GM08714 (cell line): ENCODE results near the gene CDK5RAP3.
"Not testable (repeated sequence)": the region's sequence is repeated elsewhere in the genome, so short reads cannot be mapped to it uniquely, and the experiment has no call there.

Source experiments
- H3K4me3 ChIP-seq: fragments of 200-500 bp; sonication (Bioruptor generic); 2 replicates; pipeline ENCODE4 v1.5.1; 2014; ENCODE audit warnings: mild to moderate bottlenecking, low read length, inconsistent platforms
- ZNF274 ChIP-seq: IDR thresholded peaks from 2 replicates; pipeline ENCODE4 v1.6.1; 2012; ENCODE audit warnings: mild to moderate bottlenecking, low read depth, low read length

CDK5RAP3 gene

GRCh38 chr17:47975823-47976205 is 4.9 kb downstream of the CDK5RAP3 start:
- TF ChIP-seq ZNF274 = no peak
- no peak overlapping the region for H3K4me3 ChIP-seq

- H3K4me3 ChIP-seq = no peak overlapping the region
- TF ChIP-seq ZNF274 = no peak
Measured at GRCh38 chr17:47978324-47978723, 7.4 kb downstream of the CDK5RAP3 start.

DNA sequence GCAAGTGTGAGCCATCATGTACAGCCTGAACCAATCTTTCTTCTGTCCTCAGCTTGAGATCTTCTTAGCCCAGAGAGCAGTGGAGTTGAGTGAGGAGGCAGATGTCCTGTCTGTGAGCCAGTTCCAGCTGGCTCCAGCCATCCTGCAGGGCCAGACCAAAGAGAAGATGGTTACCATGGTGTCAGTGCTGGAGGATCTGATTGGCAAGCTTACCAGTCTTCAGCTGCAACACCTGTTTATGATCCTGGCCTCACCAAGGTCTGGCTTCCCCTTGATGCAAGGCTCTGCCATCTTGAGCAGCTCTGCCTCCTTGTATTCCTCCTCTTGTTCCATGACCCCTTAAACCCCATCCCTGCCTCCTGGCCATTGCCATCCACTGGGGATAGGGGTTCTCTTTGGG is 9.6 kb downstream of the CDK5RAP3 start:
- no peak for TF ChIP-seq ZNF274
- no peak overlapping the region for H3K4me3 ChIP-seq

DNA sequence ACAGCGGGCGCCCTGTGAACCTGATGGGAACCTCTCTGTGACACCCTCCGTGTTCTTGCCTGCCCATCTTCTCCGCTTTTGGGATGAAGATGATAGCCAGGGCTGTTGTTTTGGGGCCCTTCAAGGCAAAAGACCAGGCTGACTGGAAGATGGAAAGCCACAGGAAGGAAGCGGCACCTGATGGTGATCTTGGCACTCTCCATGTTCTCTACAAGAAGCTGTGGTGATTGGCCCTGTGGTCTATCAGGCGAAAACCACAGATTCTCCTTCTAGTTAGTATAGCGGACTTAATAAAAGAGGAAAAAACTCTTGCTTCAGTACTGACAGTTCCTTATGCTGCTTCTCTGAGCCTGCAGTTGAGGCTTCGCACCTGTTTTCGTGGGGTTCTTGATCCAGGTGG is 10.5 kb downstream of the CDK5RAP3 start:
- no peak for TF ChIP-seq ZNF274
- no peak overlapping the region for H3K4me3 ChIP-seq

DNA sequence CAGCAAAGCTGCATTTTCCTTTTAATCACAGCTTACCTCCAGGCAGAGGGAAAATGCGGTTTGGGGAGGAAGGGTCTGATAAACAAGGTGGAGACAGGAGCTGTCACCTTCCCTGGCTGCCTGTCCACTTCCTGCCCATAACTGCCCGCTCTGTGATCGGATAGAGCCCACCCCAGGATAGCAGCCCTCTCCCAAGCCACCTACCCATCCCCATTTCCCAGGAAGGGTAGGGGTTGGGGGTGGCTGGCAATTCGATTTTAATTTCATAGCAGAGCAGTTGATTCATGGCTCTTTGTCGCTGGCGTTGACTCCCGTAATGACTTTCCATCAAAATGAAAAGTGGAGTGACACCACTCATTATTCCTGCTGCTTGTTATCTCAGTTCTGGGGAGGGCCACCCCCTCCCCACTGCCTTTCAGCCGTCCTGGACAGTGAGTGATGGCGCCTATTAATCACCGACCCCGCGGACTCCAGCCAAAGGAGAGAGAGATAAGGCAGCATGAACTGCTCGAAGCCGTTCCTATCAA is 11.2 kb downstream of the CDK5RAP3 start:
- TF ChIP-seq ZNF274 = no peak
- H3K4me3 ChIP-seq = no peak overlapping the region

DNA sequence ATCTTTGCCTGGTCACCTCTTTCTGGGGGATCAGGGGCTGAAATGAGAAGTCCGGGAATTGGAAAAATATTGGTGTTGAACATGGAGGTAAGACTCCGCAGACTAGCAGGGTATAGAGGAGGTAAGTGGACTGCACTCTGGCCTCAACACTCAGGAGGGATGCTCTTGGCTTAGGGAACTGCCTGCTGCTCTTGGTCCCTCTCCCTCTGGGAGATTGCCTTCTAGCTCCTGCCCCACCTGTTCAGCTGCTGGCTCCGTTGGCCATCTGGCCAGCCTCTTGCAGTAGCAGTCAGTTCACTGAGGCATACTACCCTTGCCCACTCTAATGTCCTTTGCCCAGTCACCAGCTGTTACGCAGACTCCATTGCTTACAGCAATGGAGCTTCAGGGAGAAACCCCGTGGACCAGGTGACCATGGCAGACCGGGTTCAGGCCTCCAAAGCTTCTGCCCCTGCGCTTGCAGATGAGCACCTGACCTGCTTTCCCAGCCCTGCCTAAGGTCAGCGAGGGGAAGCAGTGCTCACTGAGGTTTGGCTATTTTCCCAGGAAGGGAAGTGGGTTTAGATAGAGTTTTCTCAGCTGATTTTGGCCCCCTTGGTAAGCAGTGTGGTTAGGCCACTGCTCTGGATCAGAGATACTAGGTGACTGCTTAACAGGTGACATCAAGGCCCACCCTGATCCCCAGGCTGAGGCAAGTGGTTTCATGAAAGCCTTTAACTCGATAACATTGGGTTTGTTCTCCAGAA is 11.9 kb downstream of the CDK5RAP3 start:
- no peak for TF ChIP-seq ZNF274
- H3K4me3 ChIP-seq = no peak overlapping the region

DNA sequence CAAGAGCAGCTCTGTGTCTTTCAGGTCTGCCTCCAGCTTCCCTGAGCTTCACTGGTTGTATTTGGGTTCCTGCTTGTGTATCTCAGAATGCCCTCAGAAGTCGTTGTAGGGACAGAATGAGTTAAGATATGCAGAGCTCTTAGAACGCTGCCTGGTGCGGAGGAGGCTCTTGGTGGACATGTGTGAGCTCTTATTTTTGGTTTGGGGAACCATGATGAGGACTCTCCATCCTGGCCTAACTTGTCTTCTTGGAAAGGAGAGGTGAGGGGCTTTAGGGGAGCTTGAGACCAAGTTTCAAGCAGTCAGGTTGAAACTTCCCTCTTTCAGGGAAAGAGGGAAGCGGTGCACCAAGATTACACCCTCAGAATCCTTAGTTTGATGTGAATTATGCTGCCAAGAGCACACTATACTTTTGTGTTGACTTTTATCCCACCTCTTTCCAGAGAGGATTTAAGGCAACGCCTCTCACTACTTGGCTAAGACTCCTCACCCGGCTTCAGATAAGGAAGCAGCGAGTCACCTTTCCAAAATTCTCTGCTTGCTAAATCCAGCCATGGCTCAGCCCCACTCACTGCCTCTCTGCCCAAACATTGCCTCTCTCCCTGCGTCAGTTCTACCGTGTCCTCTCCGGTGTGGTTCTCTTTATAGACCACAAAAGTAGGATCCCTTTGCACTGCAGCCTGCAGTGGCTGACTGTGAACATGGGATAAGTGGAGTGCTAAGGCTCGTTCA is 12.7 kb downstream of the CDK5RAP3 start:
- TF ChIP-seq ZNF274 = no peak
- H3K4me3 ChIP-seq = no peak overlapping the region

- no peak for TF ChIP-seq ZNF274
- H3K4me3 ChIP-seq = no peak overlapping the region
Measured at GRCh38 chr17:47986520-47986919, 15.6 kb downstream of the CDK5RAP3 start.

- no peak for TF ChIP-seq ZNF274
Measured at GRCh38 chr17:47987240-47987835, 16.4 kb downstream of the CDK5RAP3 start.

DNA sequence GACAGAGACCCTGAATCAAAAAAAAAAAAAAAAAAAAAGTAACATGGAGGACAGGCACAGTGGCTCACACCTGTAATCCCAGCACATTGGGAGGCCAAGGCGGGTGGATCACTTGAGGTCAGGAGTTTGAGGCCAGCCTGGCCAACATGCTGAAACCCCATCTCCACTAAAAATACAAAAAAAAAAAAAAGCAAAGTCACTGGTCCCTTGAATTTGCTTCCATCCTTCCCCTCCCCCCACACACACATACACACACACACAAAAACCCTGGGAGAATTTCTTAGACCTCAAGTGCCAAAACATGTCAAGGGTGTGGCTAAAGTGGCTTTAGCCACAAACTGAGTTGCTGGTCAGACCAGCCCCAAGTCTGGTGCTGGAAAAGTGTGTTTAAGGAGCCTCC is 17.5 kb downstream of the CDK5RAP3 start:
- H3K4me3 ChIP-seq = not testable (repeated sequence)

More at GRCh38 chr17:47987240-47987835, 16.4 kb downstream of the CDK5RAP3 start:
- no peak overlapping the region for H3K4me3 ChIP-seq

DNA sequence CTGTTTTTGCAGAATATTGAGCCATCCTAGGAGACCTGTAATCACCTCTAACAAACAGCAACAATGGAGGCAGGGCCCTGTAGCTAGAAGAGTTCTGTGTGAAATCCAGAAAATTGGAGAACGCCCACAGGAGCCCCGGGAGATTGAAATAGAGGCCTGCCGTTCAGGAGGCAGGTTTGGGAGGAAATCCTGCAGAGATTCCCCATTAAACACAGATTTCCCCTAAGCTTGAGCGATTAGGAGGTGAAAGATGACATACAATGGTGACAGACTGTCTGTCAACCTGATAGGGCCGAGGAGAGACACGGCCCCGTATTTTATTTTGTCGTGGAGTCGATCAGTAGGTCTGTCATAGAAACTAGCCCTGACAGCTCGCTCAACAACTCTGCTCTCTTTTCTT is 18.2 kb downstream of the CDK5RAP3 start:
- H3K4me3 ChIP-seq = no peak overlapping the region
- no peak for TF ChIP-seq ZNF274

DNA sequence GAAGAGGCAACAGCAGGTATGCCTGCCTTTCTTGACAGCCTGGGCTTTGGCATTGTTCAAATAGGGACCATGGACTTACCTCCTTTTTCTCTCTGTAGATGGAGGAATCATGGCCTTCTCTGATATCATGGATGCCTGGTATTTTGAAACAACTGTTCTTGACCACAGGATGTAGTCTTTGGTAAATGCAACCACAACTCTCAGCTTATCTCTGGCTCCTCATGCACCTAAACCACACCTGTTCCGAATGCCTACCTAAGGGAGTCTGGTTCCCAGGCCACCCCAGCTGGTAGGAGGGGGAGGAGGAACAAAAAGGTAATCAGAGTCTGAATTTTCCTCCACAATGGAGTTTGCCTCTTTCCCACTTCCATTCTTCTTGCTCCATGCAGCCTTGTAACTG is 18.8 kb downstream of the CDK5RAP3 start:
- H3K4me3 ChIP-seq = no peak overlapping the region
- TF ChIP-seq ZNF274 = no peak

GRCh38 chr17:47990962-47991731 is 20.2 kb downstream of the CDK5RAP3 start:
- TF ChIP-seq ZNF274 = no peak
- H3K4me3 ChIP-seq = no peak overlapping the region

GRCh38 chr17:47992216-47992615 is 21.3 kb downstream of the CDK5RAP3 start:
- no peak overlapping the region for H3K4me3 ChIP-seq
- no peak for TF ChIP-seq ZNF274

DNA sequence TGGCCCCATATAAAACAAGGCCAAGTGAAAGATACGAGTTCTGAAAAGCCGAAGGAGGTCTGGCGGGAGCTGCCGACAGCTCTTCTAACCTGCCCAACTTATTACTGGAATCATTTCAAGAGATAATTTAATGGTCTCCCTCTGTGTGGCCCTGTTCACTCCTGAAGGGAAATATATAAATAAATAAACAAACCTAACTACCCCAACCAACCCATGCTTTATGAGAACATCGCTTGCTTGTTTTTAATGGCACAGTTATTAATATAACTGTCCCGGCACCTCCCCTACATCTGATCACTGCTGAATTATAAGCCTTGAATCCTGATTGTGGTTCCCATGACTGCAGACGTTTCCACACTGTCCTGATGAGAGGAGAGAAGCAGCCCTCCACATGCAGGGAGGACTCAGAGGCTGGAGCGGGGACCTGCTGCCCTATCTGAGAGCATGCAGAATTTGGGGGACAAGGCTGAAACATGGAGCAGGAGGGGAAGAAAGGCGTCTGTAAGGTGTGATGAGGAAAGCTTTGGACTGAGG is 22.2 kb downstream of the CDK5RAP3 start:
- no peak for TF ChIP-seq ZNF274
- no peak overlapping the region for H3K4me3 ChIP-seq
